Astrocyte (in vitro differentiated cells and primary cell): ENCODE results near the gene CACNG6. TPM values are rescaled to one million over a fixed set of nuclear protein-coding genes. Genes with fewer than 3 reads are reported as not detected.

Experiments used
- DNase-seq: peaks from one replicate; pipeline ENCODE4 v3.0.0-alpha.2; 2010; ENCODE audit warnings: low read depth
- FAIRE-seq: peaks from 2 replicates; lab custom pipeline; 2011; peaks lifted over from hg19 to GRCh38; lab: Jason Lieb, UNC
- H2AFZ ChIP-seq: 2 replicates; pipeline ENCODE4 v1.6.0; 2012; ENCODE audit warnings: low read depth, low read length, inconsistent platforms
- H3K27ac ChIP-seq: 2 replicates; pipeline ENCODE4 v1.5.1; 2011; ENCODE audit warnings: low read depth, low read length, inconsistent platforms
- H3K27me3 ChIP-seq: 2 replicates; pipeline ENCODE4 v1.6.0; 2011; ENCODE audit warnings: low read length, inconsistent platforms; ENCODE audit not compliant: insufficient read depth
- H3K36me3 ChIP-seq: 2 replicates; pipeline ENCODE4 v1.5.1; 2011; ENCODE audit warnings: low read length, inconsistent platforms; ENCODE audit not compliant: insufficient read depth
- H3K4me1 ChIP-seq: 2 replicates; pipeline ENCODE4 v1.5.1; 2011; ENCODE audit warnings: low read length, inconsistent platforms; ENCODE audit not compliant: insufficient read depth
- H3K4me2 ChIP-seq: 2 replicates; pipeline ENCODE4 v1.6.0; 2012; ENCODE audit warnings: low read length, inconsistent platforms
- H3K4me3 ChIP-seq: 2 replicates; pipeline ENCODE4 v1.5.1; 2011; ENCODE audit warnings: low read depth, mild to moderate bottlenecking, low read length, inconsistent platforms; ENCODE audit not compliant: insufficient read depth
- H3K79me2 ChIP-seq: 2 replicates; pipeline ENCODE4 v1.6.0; 2012; ENCODE audit warnings: mild to moderate bottlenecking, low read length, inconsistent platforms; ENCODE audit not compliant: insufficient read depth
- H3K9ac ChIP-seq: 2 replicates; pipeline ENCODE4 v1.6.0; 2012; ENCODE audit warnings: mild to moderate bottlenecking, low read length, inconsistent platforms
- H3K9me3 ChIP-seq: 2 replicates; pipeline ENCODE4 v1.5.1; 2012; ENCODE audit warnings: low read depth, mild to moderate bottlenecking, low read length, inconsistent platforms; ENCODE audit not compliant: insufficient read depth
- H4K20me1 ChIP-seq: 2 replicates; pipeline ENCODE4 v1.6.0; 2012; ENCODE audit warnings: low read length, inconsistent platforms; ENCODE audit not compliant: insufficient read depth
- H3K27ac Mint-ChIP-seq: one replicate; pipeline ENCODE4 v1.8.0; 2021; ENCODE audit warnings: mild to moderate bottlenecking, mixed read lengths; ENCODE audit not compliant: unreplicated experiment
- H3K27me3 Mint-ChIP-seq: one replicate; pipeline ENCODE4 v1.8.0; 2021; ENCODE audit warnings: low read depth, mixed read lengths; ENCODE audit not compliant: unreplicated experiment
- H3K36me3 Mint-ChIP-seq: one replicate; pipeline ENCODE4 v1.8.0; 2021; ENCODE audit warnings: low read depth, mixed read lengths; ENCODE audit not compliant: unreplicated experiment
- H3K4me1 Mint-ChIP-seq: one replicate; pipeline ENCODE4 v1.8.0; 2021; ENCODE audit warnings: low read depth, mixed read lengths; ENCODE audit not compliant: unreplicated experiment
- H3K4me3 Mint-ChIP-seq: one replicate; pipeline ENCODE4 v1.8.0; 2021; ENCODE audit warnings: mild to moderate bottlenecking, moderate library complexity, mixed read lengths; ENCODE audit not compliant: unreplicated experiment
- H3K9me3 Mint-ChIP-seq: one replicate; pipeline ENCODE4 v1.8.0; 2021; ENCODE audit warnings: mild to moderate bottlenecking, mixed read lengths; ENCODE audit not compliant: unreplicated experiment
- EZH2 ChIP-seq: IDR thresholded peaks from 2 replicates; pipeline ENCODE4 v1.6.1; 2012; ENCODE audit warnings: mild to moderate bottlenecking, low read length, inconsistent platforms; ENCODE audit not compliant: insufficient read depth
- total RNA-seq: library from RNA; stranded (reverse); gene quantifications from 2 replicates; pipeline ENCODE4 v1.2.1, GENCODE V29; 2021
- TF ChIP-seq, protein P1 (sequence below): IDR thresholded peaks from 2 replicates; pipeline ENCODE4 v1.5.1; 2011; ENCODE audit warnings: low read depth, mild to moderate bottlenecking, inconsistent platforms, low read length, moderate library complexity; ENCODE audit not compliant: insufficient read depth

Gene CACNG6
- total RNA-seq, 1 donor from 2014 or later: 0.20 TPM

DNA sequence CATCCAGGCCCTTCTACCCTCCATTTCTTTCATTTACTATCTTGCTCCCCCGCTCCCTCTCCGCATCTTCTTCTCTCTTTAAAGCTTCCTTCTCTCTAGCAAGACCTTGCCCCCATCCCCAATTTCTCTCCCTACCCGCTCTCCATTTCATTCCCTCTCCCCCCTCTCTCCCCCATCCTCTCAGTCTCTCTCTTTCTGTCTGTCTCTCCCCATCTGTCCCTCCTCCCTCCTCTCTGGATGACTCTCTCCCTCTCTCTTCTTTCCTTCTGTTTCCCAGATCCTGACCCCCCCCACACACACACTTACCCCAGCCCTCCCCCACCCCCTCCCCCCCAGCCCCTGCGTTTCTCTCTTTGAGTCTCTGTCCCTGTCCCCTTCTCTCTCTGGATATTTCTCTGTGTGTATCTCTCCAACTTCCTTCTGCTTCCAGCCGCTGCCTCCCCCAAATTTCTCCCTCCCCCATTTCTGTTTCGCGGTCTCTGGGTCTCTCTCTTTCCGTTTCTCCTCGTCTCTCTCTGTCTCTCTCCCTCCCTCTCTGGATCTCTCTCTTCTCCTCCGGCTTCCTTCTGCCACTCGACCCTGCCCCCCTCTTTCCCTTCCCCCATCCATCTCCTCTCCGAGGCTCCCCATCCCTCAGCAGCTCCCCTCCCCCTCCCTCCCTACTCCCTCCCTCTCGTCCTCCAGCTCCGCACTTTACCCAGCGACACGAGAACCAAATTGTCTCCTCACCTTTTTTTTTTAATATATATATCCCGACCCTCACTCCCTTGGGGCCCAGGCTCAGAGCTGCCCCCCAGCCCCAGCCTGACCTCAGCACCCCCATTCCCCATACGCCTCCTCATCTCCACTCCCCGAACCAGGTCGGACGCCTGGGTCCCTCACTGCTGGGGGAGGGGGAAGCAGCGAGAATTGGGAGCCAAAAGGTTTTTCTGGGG is 32.3 kb upstream of the CACNG6 start:
- Histone ChIP-seq H3K79me2 (no peaks in the 10 kb centered on the region), H3K4me1 (no peaks in the 10 kb centered on the region), H3K4me2 (peak overlapping the region; percentile 39), H4K20me1 (no peaks in the 10 kb centered on the region), H2AFZ (no peak overlapping the region), H3K9me3 (no peaks in the 10 kb centered on the region), H3K27me3 (peaks cover 32% of the 10 kb centered on the region), H3K27ac (no peak overlapping the region), H3K9ac (no peak overlapping the region), H3K36me3 (no peaks in the 10 kb centered on the region), H3K4me3 (no peak overlapping the region)
- TF ChIP-seq, protein P1, sequence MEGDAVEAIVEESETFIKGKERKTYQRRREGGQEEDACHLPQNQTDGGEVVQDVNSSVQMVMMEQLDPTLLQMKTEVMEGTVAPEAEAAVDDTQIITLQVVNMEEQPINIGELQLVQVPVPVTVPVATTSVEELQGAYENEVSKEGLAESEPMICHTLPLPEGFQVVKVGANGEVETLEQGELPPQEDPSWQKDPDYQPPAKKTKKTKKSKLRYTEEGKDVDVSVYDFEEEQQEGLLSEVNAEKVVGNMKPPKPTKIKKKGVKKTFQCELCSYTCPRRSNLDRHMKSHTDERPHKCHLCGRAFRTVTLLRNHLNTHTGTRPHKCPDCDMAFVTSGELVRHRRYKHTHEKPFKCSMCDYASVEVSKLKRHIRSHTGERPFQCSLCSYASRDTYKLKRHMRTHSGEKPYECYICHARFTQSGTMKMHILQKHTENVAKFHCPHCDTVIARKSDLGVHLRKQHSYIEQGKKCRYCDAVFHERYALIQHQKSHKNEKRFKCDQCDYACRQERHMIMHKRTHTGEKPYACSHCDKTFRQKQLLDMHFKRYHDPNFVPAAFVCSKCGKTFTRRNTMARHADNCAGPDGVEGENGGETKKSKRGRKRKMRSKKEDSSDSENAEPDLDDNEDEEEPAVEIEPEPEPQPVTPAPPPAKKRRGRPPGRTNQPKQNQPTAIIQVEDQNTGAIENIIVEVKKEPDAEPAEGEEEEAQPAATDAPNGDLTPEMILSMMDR: no peak
- TF ChIP-seq EZH2: no peak
- DNase-seq (no peak), FAIRE-seq (no peak)
- Mint-ChIP-seq H3K9me3 (no peaks in the 10 kb centered on the region), H3K36me3 (peaks cover 2% of the 10 kb centered on the region), H3K4me1 (peaks cover 13% of the 10 kb centered on the region), H3K27ac (no peak overlapping the region), H3K27me3 (peaks cover 36% of the 10 kb centered on the region), H3K4me3 (peak overlapping the region; percentile 79)

- TF ChIP-seq EZH2: no peak
- TF ChIP-seq, protein P1: no peak
- Mint-ChIP-seq H3K36me3 (peaks cover 7% of the 10 kb centered on the region), H3K4me1 (peaks cover 16% of the 10 kb centered on the region), H3K9me3 (no peaks in the 10 kb centered on the region), H3K4me3 (peak overlapping the region; percentile 91), H3K27me3 (peaks cover 38% of the 10 kb centered on the region), H3K27ac (peak overlapping the region; percentile 67)
- no peak for DNase-seq
- no peak overlapping the region for H3K27ac ChIP-seq
- no peaks in the 10 kb centered on the region for H3K9me3 ChIP-seq
- H3K36me3 ChIP-seq: no peaks in the 10 kb centered on the region
- no peak overlapping the region for H2AFZ ChIP-seq
- no peak overlapping the region for H3K9ac ChIP-seq
- H3K4me3 ChIP-seq: no peak overlapping the region
- H3K4me1 ChIP-seq: no peaks in the 10 kb centered on the region
- FAIRE-seq: no peak
- H3K27me3 ChIP-seq: peaks cover 32% of the 10 kb centered on the region
- H3K79me2 ChIP-seq: no peaks in the 10 kb centered on the region
- H3K4me2 ChIP-seq: peak overlapping the region; percentile 76
- H4K20me1 ChIP-seq: no peaks in the 10 kb centered on the region
Observed at GRCh38 chr19:53960187-53960586, 31.2 kb upstream of the CACNG6 start.

DNA sequence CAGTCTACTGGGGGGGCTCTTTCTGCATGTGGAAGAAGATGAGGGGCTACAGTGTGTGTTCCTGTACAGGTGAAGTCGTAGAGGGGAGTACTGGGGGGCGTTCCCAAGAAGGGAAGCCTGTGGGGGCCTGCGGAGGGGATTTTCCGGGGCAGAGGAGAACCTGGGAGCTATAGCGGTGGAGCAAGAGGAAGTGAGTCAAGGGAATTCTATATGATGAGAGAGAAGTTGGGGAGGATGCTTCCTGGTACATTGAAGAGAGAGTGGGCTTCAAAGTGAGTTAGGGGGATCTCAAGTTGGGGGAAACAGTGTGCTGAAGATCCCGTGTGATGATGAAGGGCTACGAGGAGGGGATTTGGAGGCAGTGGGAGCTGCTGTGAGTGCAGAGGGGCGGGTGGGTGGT is 30.6 kb upstream of the CACNG6 start:
- H3K4me1 ChIP-seq: no peaks in the 10 kb centered on the region
- H3K4me2 ChIP-seq: peak overlapping the region; percentile 76
- no peak overlapping the region for H3K9ac ChIP-seq
- no peak overlapping the region for H3K27ac ChIP-seq
- H3K4me1 Mint-ChIP-seq: peaks cover 16% of the 10 kb centered on the region
- TF ChIP-seq EZH2: no peak
- TF ChIP-seq, protein P1: no peak
- H3K4me3 ChIP-seq: peak overlapping the region; percentile 23
- peaks cover 32% of the 10 kb centered on the region for H3K27me3 ChIP-seq
- H3K79me2 ChIP-seq: no peaks in the 10 kb centered on the region
- H2AFZ ChIP-seq: no peak overlapping the region
- H3K9me3 Mint-ChIP-seq: no peaks in the 10 kb centered on the region
- H3K36me3 ChIP-seq: no peaks in the 10 kb centered on the region
- H3K27me3 Mint-ChIP-seq: peaks cover 38% of the 10 kb centered on the region
- no peaks in the 10 kb centered on the region for H4K20me1 ChIP-seq
- DNase-seq (no peak), FAIRE-seq (no peak)
- peak overlapping the region; percentile 67 for H3K27ac Mint-ChIP-seq
- peaks cover 10% of the 10 kb centered on the region for H3K36me3 Mint-ChIP-seq
- H3K9me3 ChIP-seq: no peaks in the 10 kb centered on the region
- H3K4me3 Mint-ChIP-seq: peak overlapping the region; percentile 91
